HG02678 (cell line): ENCODE data around the gene TSPAN7.

ENCODE experiments used
- ATAC-seq: cut with Tn5 transposase; IDR thresholded peaks from one replicate; pipeline ENCODE4 v1.9.1; 2021; ENCODE audit warnings: mild to moderate bottlenecking, moderate library complexity; ENCODE audit not compliant: unreplicated experiment

Gene TSPAN7

DNA sequence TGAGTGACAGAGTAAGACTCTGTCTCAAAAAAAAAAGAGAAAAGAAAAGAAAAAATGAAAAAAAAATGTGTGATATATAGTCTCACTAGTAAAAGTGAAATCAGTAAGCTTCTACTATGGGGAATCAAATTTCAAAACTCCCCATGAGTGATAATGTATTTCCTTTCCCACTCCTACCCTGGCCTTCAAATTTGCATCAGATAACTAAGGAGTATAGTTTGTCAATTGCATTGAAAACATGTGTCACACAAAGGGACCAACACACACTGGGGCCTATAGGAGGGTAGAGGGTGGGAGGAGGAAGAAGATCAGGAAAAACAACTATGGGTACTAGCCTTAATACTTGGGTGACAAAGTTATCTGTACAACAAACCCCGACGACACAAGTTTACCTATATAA lies 118.4 kb downstream of the TSPAN7 start:
- no peak for ATAC-seq

DNA sequence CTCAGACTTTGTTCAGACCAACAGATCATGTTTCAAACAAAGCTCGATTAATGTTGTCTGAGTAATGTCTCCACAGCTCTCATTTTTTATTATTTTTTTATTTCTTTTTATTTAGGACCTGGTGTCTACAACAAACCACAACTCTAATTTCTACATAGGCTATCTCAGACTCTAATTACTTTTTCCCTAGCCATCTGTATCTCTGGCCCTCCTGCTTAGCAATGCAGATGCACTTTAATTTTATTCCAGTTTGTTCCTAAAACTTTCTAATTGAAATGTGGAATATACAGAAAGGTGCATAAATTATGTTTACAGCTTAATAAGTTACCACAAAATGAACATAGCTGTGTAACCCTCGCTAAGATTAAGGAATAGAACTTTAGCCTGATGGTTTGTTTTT lies 120.8 kb downstream of the TSPAN7 start:
- no peak for ATAC-seq

DNA sequence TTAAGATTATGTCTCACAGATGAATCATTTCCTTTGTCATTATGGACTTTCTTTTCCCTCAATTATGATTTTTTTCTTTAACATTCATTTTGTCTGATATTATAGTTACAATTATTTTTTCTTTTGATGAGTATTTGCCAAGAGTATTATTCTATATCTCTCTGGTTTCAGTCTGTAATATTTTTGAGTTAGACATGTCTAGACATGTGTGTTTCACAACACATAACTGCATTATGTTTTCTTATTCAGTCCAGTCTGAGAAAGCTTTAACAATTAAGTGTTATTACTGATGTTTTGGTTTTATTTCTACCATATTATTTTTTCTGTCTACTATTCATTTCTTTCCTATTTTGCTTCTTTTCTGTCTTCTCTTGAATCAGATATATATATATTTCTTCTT lies 131.6 kb downstream of the TSPAN7 start:
- no peak for ATAC-seq

DNA sequence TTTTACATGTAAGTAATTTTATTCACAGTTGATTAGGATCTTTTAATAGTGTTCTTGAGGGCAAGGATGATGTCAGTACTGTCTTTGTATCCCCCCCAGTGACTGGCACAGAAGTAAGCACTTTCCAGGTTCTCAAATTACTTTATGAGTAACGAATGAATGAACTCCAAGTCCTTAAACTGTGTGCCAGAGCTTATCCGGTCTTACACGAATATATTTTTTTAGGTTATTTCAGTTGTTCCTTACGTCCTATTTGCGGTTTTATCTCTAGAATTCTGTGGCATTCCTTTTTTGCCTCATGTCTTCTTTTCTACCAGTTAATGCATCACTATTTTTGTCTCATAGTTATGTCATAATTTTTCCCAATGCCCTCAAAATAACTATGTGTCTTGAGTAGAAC lies 133.1 kb downstream of the TSPAN7 start:
- ATAC-seq, result no peak

DNA sequence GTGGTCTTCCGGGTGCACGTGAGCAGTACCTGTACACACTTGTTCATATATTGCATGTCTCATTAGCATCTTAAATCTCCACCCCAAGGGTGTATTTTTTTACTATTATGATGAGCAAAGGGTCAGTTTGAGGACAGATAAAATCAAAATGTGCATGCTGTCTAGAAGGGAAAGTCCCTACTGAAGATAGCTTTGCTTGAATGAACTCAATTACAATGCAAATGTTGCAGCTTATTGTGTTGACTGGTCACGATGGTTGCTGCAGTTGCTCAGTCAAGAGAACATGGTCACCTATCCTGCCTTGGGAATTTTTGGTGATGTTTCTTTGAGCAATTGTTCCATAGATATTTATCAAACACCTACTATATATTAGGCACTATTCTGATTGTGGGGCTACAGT lies 136.1 kb downstream of the TSPAN7 start:
- no peak for ATAC-seq

GRCh38 chrX:38699121-38699520 lies 137.8 kb downstream of the TSPAN7 start:
- no peak for ATAC-seq

DNA sequence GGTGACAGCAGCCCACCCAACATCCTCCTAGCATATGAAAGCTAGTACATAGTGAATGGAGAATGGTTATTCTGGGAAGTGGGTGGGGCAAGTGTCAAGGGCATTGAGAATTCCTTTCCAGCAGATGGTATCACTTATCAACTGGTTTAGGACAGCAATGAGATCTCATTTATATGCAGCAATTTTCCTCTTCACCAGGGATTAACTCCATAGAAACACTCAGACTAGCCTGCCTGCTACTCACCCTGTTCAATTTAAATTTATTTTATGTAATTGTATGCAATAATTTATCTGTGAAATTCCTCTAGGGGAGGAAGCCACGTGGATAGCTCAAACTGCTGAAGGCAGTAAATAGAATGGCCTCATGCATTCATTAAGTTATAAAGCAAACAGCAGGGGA lies 138.4 kb downstream of the TSPAN7 start:
- ATAC-seq, result no peak

DNA sequence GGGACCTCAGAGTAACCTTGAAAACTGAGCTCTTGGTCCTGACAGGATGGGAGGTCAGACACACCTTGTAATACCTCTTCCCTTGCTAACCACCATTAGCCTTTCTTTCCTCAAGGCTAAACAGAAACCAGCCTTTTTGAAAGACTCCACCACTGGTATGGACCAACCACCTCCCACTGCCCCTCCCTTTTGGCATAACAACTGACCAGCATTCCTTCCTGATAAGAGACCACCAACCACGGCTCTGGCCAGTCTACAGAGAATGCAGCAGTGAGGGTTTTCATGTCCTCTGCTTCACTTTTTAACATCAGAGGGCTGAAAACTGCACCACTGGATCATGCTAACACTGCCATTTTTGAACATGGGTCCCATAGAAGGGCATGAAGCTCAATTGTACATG lies 139.7 kb downstream of the TSPAN7 start:
- no peak for ATAC-seq

DNA sequence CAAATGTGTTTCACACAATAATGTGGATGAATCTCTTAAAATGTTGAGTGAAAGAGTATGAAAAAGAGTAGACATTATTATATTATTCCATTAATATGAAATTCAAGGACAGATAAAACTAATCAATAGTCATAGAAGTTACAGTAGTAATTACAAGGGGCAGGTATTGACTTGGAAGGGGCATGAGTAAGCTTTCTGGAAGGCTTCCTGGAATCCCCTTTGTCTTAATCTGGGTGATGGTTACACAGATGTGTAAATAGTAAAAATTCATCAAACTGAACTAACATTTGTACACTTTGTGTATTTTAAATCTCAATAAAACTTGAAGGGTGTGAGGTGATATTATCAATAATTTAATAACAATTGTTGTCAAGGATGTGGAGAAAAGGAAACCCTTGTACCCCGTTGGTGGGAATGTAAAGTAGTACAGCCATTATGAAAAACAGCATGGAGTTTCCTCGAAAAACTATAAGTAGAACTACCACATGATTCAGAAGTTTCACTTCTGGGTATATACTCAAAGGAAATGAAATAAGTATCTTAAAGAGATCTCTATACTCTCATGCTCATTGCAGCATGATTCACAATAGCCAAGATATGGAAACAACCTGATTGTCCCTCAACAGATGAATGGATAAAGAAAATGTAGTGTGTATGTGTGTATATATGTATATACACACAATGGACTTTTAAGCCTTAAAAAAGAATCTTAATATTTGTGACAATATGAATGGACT lies 143.0 kb downstream of the TSPAN7 start:
- ATAC-seq, result no peak

DNA sequence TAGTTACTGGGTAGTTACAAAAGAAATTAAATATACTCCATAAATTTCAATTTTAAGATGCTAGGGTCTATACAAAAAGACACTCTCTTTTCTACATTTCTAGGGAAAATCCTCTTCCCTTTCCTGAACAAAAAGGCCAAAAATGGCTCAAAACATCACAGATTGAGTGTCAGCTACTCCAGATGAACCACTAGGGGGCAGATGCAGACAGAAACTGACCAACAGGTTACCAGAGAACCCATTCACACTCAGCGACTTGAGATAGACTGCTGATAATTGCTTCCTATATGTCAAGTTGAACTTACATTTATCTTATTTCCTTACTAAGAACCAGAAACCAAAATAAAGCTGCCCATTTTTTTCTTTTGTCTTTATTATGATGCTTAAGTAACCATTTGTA lies 156.5 kb downstream of the TSPAN7 start:
- no peak for ATAC-seq

DNA sequence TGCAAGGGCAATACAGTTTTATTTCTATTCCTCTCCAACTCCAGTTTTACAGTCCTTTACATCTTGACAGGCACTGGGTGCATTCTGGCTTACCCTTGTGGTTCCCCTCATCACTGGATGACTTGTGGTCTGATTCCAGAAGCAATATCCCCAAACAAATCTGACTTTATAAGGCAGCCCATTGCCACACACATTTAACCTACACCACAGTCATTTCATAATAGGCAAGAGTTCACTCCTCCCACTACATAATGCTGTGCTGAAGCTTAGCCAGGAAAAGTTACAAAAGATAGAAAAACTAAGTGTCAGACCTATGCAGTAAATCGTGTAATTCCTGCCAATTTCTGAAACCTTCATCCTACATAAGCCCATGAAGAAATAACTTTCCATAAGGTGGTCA lies 157.0 kb downstream of the TSPAN7 start:
- no peak for ATAC-seq

- ATAC-seq, result no peak
Measured at GRCh38 chrX:38726612-38727011, 165.3 kb downstream of the TSPAN7 start.

DNA sequence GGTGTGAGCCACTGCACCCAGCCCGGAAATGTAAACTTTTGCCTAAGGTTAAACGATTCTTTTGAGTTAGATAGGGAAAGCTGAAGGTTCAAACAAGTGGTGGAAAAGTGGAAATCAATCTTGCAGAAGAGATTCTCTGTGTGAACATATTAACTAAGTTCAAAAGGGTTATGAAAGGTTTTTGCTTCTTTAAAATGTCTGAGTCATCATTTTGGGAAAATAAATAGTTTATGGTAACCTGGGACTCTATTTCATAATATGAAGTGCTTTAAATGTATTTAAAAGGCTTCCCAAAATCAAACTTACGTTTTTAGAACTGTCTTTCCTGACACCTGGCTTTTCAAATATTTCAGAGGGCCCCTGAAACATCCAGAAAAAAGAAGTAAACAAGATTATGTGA lies 166.3 kb downstream of the TSPAN7 start:
- no peak for ATAC-seq

DNA sequence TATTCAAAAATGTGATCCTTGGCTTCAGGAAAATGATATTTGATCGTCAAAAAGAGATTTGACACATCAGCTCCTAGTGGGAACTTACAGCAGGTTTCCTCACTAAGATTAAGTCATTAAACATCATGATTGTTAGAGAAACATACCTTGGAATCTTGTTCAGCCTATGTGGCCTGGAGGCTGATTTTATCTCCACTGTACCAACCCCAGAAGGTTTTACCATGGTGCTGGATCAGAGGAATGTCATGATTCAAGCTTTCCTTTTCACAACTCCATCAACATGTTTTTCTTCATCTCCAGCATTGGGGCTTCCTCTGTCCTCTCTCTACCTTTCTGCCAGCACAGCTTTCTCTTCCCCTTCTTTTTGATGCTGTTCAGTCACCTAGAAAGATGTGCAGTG lies 171.5 kb downstream of the TSPAN7 start:
- ATAC-seq, result no peak
